ENCODE measurements around the gene TMEM63B.
"Not testable (repeated sequence)": the region's sequence is repeated elsewhere in the genome, so short reads cannot be mapped to it uniquely, and the experiment has no call there.

The TMEM63B gene

GRCh38 chr6:44172731-44173500 lies 45.6 kb downstream of the TMEM63B start:
- DNase-seq: peak; percentile 78

GRCh38 chr6:44176130-44176761 lies 48.9 kb downstream of the TMEM63B start:
- no peak for DNase-seq

GRCh38 chr6:44176762-44177509 lies 49.6 kb downstream of the TMEM63B start:
- peak; percentile 27 to 53 for DNase-seq

- DNase-seq: no peak
Measured at GRCh38 chr6:44177691-44178423, 50.5 kb downstream of the TMEM63B start.

- no peak for DNase-seq
Measured at GRCh38 chr6:44178424-44179071, 51.2 kb downstream of the TMEM63B start.

GRCh38 chr6:44179072-44179536 lies 51.8 kb downstream of the TMEM63B start:
- no peak for DNase-seq

GRCh38 chr6:44179648-44180047 lies 52.3 kb downstream of the TMEM63B start:
- no peak for DNase-seq

- DNase-seq: no peak
Measured at GRCh38 chr6:44180406-44180805, 53.1 kb downstream of the TMEM63B start.

- DNase-seq: no peak
Measured at GRCh38 chr6:44180886-44181285, 53.5 kb downstream of the TMEM63B start.

- DNase-seq: not testable (repeated sequence)
Measured at GRCh38 chr6:44181784-44182183, 54.4 kb downstream of the TMEM63B start.

GRCh38 chr6:44182911-44183390 lies 55.6 kb downstream of the TMEM63B start:
- no peak for DNase-seq

GRCh38 chr6:44183783-44184182 lies 56.4 kb downstream of the TMEM63B start:
- DNase-seq: no peak

GRCh38 chr6:44185356-44185755 lies 58.0 kb downstream of the TMEM63B start:
- not testable (repeated sequence) for DNase-seq

GRCh38 chr6:44185953-44186634 lies 58.7 kb downstream of the TMEM63B start:
- no peak for DNase-seq

- DNase-seq: no peak
Measured at GRCh38 chr6:44186635-44187025, 59.3 kb downstream of the TMEM63B start.

- DNase-seq: no peak
Measured at GRCh38 chr6:44188819-44189218, 61.5 kb downstream of the TMEM63B start.

GRCh38 chr6:44189257-44189656 lies 61.9 kb downstream of the TMEM63B start:
- no peak for DNase-seq

GRCh38 chr6:44190715-44191114 lies 63.4 kb downstream of the TMEM63B start:
- DNase-seq: no peak

GRCh38 chr6:44192428-44193041 lies 65.2 kb downstream of the TMEM63B start:
- no peak for DNase-seq

- DNase-seq: no peak
Measured at GRCh38 chr6:44193307-44193910, 66.1 kb downstream of the TMEM63B start.

GRCh38 chr6:44194326-44194725 lies 67.0 kb downstream of the TMEM63B start:
- DNase-seq: no peak
